Stimulated activated CD4-positive, alpha-beta T cell treated with anti-CD3 and anti-CD28 coated beads, Interleukin-4, amount 100 ng/mL, for 4 hours (primary cell): ENCODE measurements around the gene VWA3A.
"Not testable (repeated sequence)": the region's sequence is repeated elsewhere in the genome, so short reads cannot be mapped to it uniquely, and the experiment has no call there.

Source experiments
- DNase-seq, 2 experiments: peaks; one replicate each; pipeline ENCODE4 v3.0.0-alpha.2; 2020

VWA3A gene, protein sequence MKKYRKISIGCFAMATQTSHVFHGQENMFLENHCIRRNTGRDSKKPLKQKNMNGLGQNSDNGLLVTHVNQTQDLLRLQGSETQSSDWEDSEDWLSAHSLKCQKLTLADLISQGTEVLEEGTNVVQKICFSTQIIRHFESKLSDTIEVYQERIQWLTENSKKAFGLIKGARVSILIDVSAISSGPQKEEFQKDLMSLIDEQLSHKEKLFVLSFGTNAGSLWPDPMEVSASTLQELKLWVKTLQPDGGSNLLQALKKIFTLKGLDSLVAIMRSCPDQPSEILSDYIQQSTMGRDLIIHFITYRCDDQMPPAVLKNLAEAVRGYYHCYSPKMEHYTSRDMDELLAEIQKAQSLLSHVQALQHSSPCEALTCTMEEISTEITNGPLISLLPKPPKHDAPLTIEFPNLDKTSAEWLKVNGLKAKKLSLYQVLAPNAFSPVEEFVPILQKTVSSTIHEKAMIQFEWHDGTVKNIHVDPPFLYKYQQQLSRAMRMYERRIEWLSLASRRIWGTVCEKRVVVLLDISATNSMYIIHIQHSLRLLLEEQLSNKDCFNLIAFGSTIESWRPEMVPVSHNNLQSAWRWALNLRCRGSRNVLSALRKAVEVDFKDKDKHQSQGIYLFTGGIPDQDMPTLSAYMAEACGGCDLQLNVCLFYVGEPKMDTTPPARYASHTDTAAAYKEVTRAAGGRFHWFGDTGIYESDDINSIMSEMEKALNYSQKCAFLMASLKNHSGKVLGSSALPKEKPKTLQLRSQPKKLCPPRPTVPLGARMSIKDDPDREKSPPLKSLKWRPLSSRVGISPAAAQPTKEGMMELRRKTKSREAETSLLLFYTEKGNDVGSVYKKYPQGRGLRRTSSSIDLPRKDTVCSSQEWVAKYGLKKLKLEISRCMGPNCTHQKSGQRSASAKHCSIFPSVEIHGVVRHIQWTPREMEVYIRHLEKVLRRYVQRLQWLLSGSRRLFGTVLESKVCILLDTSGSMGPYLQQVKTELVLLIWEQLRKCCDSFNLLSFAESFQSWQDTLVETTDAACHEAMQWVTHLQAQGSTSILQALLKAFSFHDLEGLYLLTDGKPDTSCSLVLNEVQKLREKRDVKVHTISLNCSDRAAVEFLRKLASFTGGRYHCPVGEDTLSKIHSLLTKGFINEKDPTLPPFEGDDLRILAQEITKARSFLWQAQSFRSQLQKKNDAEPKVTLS

DNA sequence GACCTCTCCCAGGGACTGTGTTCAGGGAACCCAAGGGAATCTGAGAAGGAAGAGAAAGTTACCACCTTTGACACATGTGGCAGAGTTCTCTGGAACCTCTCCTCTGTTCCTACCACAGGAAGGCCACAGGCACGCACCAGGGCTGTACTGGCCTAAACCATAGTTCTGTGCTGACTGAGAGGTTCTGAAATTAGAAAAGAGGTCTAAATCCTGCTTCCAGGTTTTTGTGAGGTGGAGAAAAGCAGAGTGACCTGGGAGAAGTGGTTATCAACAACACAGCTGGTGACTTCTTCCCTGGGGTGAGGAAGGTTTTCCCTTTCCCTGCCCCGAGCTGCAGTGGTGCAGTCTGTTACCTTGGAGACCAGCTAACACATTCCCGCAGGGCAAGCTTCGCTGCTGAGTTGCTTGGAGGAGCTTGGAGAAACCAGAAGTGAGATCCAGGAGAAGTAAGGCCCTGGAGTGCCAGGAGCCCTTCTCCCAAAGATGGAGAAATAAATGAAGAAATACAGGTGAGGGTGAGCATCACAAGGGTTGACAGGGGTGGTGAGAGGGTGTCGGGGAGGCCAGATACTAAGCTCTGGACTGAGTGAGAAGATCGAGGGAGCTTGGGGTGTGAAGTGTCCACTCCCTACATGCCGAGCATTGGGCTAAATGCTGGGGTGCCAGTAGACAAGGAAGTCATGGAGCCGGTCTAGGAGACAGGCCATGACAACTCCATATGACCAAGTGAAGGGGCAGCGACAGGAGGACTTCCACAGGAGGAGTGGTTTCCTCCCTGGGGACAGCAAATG lies at the start of gene VWA3A:
Gene VWA3A (plus strand): TSS at position 399 of the 791 bp plus-strand sequence. CDS start 97 bp downstream, at position 496.
- no peak for DNase-seq

- DNase-seq: not testable (repeated sequence)
These were observed 48.5 kb upstream of the VWA3A start for GRCh38 chr16:22043882-22044281.

- not testable (repeated sequence) for DNase-seq
These were observed 46.5 kb upstream of the VWA3A start for GRCh38 chr16:22045888-22046287.

- DNase-seq: no peak
These were observed 41.4 kb upstream of the VWA3A start for GRCh38 chr16:22050963-22051362.

GRCh38 chr16:22052980-22053379 lies 39.4 kb upstream of the VWA3A start:
- no peak for DNase-seq

GRCh38 chr16:22053921-22054341 lies 38.4 kb upstream of the VWA3A start:
- DNase-seq: no peak

- no peak for DNase-seq
These were observed 37.3 kb upstream of the VWA3A start for GRCh38 chr16:22054847-22055590.

GRCh38 chr16:22055881-22056280 lies 36.5 kb upstream of the VWA3A start:
- no peak for DNase-seq

GRCh38 chr16:22063888-22064467 lies 28.4 kb upstream of the VWA3A start:
- no peak for DNase-seq

- DNase-seq: no peak
These were observed 27.1 kb upstream of the VWA3A start for GRCh38 chr16:22065252-22065651.

- no peak for DNase-seq
These were observed 21.7 kb upstream of the VWA3A start for GRCh38 chr16:22070361-22071330.

- no peak for DNase-seq
These were observed 20.9 kb upstream of the VWA3A start for GRCh38 chr16:22071331-22071910.

DNA sequence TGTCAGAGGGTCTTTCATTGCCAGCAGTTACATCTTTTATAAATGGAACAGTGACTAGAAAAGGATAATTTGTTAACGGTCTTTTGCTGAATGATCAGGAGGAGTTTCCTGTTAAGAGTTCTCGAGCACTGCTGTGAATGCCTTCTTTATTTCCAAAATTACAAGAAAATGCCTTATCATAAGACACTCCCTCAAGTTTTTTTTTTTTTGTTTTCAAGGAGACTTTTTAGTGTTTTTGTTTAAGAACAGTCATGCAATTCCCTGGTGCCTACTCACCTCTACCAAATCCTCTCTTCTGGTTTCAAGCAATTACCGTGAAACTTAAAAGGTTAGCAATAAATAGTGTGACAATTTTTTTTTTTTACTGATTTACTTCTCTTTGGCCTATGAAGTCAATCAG lies 19.0 kb upstream of the VWA3A start:
- DNase-seq: no peak

GRCh38 chr16:22075043-22075757 lies 17.1 kb upstream of the VWA3A start:
- no peak for DNase-seq

DNA sequence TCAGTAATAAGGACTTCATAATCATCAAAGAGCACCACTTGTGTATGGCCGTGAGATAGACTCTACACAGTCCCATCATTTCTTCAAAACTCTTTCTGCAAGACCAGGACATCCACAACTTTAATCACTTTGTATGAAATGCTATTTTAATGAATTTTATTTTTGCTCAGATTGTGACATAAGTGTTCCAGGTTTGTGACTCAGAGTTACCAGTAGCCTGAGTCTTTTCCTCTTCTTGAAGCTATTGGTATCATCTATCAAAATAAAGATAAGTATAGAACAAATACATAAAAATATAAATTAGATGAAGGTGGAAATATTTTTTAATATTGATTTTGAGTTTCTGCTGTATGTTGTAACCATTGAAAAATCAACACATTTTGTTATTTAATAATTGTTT lies 16.6 kb upstream of the VWA3A start:
- no peak for DNase-seq

- peak; percentile 52 to 67 for DNase-seq
These were observed 14.5 kb upstream of the VWA3A start for GRCh38 chr16:22077700-22078313.

GRCh38 chr16:22078656-22079055 lies 13.7 kb upstream of the VWA3A start:
- DNase-seq: no peak

- no peak for DNase-seq
These were observed 11.3 kb upstream of the VWA3A start for GRCh38 chr16:22081050-22081449.
